HEK293T (cell line): ENCODE data around the gene WBP11.

Source experiments
- CTBP1 ChIP-seq: fragments of 450-650 bp; IDR thresholded peaks from 2 replicates; pipeline ENCODE4 v1.6.1; 2016; ENCODE audit warnings: borderline replicate concordance
- FOXM1 ChIP-seq: fragments of 450-650 bp; IDR thresholded peaks from 2 replicates; pipeline ENCODE4 v1.6.1; 2017; ENCODE audit warnings: mild to moderate bottlenecking, borderline replicate concordance
- HDGF ChIP-seq: fragments of 450-650 bp; IDR thresholded peaks from 2 replicates; pipeline ENCODE4 v1.6.1; 2017; ENCODE audit warnings: antibody characterized with exemption, borderline replicate concordance
- L3MBTL2 ChIP-seq: fragments of 450-650 bp; conservative IDR thresholded peaks from 2 replicates; pipeline ENCODE4 v1.6.1; 2016; ENCODE audit warnings: mild to moderate bottlenecking
- SP1 ChIP-seq: fragments of 450-650 bp; IDR thresholded peaks from 2 replicates; pipeline ENCODE4 v1.6.1; 2017
- SUZ12 ChIP-seq: fragments of 450-650 bp; IDR thresholded peaks from 2 replicates; pipeline ENCODE4 v1.6.1; 2016; ENCODE audit warnings: mild to moderate bottlenecking

- TF ChIP-seq HDGF (no peak), SUZ12 (no peak), SP1 (no peak), FOXM1 (no peak), L3MBTL2 (peak; percentile 23; the same call in 1 of the 2 replicates), CTBP1 (no peak)
Measured at GRCh38 chr12:14803011-14803829, at the start of gene WBP11, which contains the start of gene C12orf60.
